KMS-11 (cell line): ENCODE measurements around the gene GTPBP1.

Experiments used
- H2AFZ ChIP-seq: fragments of 200-600 bp; sonication (generic); 2 replicates; pipeline ENCODE4 v1.6.1; 2016; ENCODE audit warnings: antibody characterized with exemption, mixed run types, low read depth
- H3K27ac ChIP-seq: fragments of 200-600 bp; sonication (generic); 2 replicates; pipeline ENCODE4 v1.6.1; 2016; ENCODE audit warnings: mild to moderate bottlenecking, mixed run types
- H3K27me3 ChIP-seq: fragments of 200-600 bp; sonication (generic); 2 replicates; pipeline ENCODE4 v1.6.1; 2017; ENCODE audit warnings: mild to moderate bottlenecking, low read depth, mixed run types, moderate library complexity; ENCODE audit not compliant: insufficient read depth
- H3K36me3 ChIP-seq: fragments of 200-600 bp; sonication (generic); 2 replicates; pipeline ENCODE4 v1.6.1; 2017; ENCODE audit warnings: mild to moderate bottlenecking, mixed run types; ENCODE audit not compliant: insufficient read depth
- H3K4me1 ChIP-seq: fragments of 200-600 bp; sonication (generic); 2 replicates; pipeline ENCODE4 v1.6.1; 2016; ENCODE audit warnings: mild to moderate bottlenecking, low read depth, mixed run types; ENCODE audit not compliant: poor library complexity, severe bottlenecking
- H3K4me2 ChIP-seq: fragments of 200-600 bp; sonication (generic); 2 replicates; pipeline ENCODE4 v1.7.0; 2016; ENCODE audit warnings: mild to moderate bottlenecking, mixed run types
- H3K4me3 ChIP-seq: fragments of 200-600 bp; sonication (generic); IDR thresholded peaks from 2 replicates; pipeline ENCODE4 v1.6.1; 2017; ENCODE audit warnings: low read depth, low read length, mixed read lengths; ENCODE audit not compliant: insufficient read depth
- H3K79me2 ChIP-seq: fragments of 200-600 bp; sonication (generic); 2 replicates; pipeline ENCODE4 v1.6.1; 2016; ENCODE audit warnings: low read depth, mixed run types; ENCODE audit not compliant: insufficient read depth
- H3K9ac ChIP-seq: fragments of 200-600 bp; sonication (generic); 2 replicates; pipeline ENCODE4 v1.6.1; 2016; ENCODE audit warnings: mild to moderate bottlenecking, mixed run types
- H4K20me1 ChIP-seq: fragments of 200-600 bp; sonication (generic); 2 replicates; pipeline ENCODE4 v1.6.1; 2016; ENCODE audit warnings: mild to moderate bottlenecking, mixed run types; ENCODE audit not compliant: insufficient read depth
- CTCF ChIP-seq: fragments of 200-600 bp; sonication (generic); conservative IDR thresholded peaks from 2 replicates; pipeline ENCODE4 v1.6.1; 2017; ENCODE audit warnings: low read depth, mild to moderate bottlenecking, antibody characterized with exemption, low read length, moderate library complexity, mixed read lengths

The GTPBP1 gene

GRCh38 chr22:38782402-38783094 is 76.8 kb downstream of the GTPBP1 start:
- Histone ChIP-seq H3K9ac (no peak overlapping the region), H3K36me3 (no peaks in the 10 kb centered on the region), H3K27me3 (no peaks in the 10 kb centered on the region), H2AFZ (no peak overlapping the region), H4K20me1 (no peaks in the 10 kb centered on the region), H3K79me2 (no peaks in the 10 kb centered on the region), H3K4me1 (no peaks in the 10 kb centered on the region), H3K4me2 (no peak overlapping the region), H3K4me3 (no peak overlapping the region), H3K27ac (no peak overlapping the region)
- no peak for TF ChIP-seq CTCF
